ENCODE results near the gene PRKX.
"Not testable (repeated sequence)": the region's sequence is repeated elsewhere in the genome, so short reads cannot be mapped to it uniquely, and the experiment has no call there.

PRKX gene

DNA sequence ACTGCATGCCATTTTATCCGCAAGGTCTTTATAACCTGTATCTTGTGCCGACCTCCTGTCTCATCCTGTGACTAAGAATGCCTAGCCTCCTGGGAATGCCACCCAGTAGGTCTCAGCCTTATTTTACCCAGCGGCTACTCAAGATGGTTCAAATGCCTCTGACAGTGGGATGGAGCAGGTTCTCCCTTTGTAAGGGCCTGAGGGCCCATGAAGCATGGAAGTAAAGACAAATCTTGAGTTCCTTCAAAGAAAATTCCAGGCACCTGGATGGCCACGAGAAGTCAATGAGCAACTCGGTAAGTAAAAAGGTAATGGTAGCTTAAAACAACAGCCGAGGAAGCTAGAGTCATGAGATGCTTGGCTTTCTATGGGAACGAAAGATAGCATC is 19.6 kb upstream of the PRKX start:
- ATAC-seq: no peak
- TF ChIP-seq, protein P1, sequence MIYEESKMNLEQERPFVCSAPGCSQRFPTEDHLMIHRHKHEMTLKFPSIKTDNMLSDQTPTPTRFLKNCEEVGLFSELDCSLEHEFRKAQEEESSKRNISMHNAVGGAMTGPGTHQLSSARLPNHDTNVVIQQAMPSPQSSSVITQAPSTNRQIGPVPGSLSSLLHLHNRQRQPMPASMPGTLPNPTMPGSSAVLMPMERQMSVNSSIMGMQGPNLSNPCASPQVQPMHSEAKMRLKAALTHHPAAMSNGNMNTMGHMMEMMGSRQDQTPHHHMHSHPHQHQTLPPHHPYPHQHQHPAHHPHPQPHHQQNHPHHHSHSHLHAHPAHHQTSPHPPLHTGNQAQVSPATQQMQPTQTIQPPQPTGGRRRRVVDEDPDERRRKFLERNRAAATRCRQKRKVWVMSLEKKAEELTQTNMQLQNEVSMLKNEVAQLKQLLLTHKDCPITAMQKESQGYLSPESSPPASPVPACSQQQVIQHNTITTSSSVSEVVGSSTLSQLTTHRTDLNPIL (CRISPR knock-in tag; IDR thresholded peaks at IDR 0.05; ENCODE audit: low read depth): no peak
- no peak for TF ChIP-seq ZNF70 (CRISPR knock-in tag; IDR thresholded peaks at IDR 0.05)
- no peak for TF ChIP-seq PPARA (CRISPR knock-in tag; IDR thresholded peaks at IDR 0.05; ENCODE audit: borderline replicate concordance)
- TF ChIP-seq GLIS3 (CRISPR knock-in tag; IDR thresholded peaks at IDR 0.05): no peak
- TF ChIP-seq, protein P2, sequence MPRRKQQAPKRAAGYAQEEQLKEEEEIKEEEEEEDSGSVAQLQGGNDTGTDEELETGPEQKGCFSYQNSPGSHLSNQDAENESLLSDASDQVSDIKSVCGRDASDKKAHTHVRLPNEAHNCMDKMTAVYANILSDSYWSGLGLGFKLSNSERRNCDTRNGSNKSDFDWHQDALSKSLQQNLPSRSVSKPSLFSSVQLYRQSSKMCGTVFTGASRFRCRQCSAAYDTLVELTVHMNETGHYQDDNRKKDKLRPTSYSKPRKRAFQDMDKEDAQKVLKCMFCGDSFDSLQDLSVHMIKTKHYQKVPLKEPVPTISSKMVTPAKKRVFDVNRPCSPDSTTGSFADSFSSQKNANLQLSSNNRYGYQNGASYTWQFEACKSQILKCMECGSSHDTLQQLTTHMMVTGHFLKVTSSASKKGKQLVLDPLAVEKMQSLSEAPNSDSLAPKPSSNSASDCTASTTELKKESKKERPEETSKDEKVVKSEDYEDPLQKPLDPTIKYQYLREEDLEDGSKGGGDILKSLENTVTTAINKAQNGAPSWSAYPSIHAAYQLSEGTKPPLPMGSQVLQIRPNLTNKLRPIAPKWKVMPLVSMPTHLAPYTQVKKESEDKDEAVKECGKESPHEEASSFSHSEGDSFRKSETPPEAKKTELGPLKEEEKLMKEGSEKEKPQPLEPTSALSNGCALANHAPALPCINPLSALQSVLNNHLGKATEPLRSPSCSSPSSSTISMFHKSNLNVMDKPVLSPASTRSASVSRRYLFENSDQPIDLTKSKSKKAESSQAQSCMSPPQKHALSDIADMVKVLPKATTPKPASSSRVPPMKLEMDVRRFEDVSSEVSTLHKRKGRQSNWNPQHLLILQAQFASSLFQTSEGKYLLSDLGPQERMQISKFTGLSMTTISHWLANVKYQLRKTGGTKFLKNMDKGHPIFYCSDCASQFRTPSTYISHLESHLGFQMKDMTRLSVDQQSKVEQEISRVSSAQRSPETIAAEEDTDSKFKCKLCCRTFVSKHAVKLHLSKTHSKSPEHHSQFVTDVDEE (CRISPR knock-in tag; IDR thresholded peaks at IDR 0.05): no peak
- TF ChIP-seq ZNF8 (CRISPR knock-in tag; IDR thresholded peaks at IDR 0.05): no peak
- TF ChIP-seq ISL1 (CRISPR knock-in tag; IDR thresholded peaks at IDR 0.05): no peak
- no peak for TF ChIP-seq ZFP30 (CRISPR knock-in tag; IDR thresholded peaks at IDR 0.05)
- TF ChIP-seq, protein P3, sequence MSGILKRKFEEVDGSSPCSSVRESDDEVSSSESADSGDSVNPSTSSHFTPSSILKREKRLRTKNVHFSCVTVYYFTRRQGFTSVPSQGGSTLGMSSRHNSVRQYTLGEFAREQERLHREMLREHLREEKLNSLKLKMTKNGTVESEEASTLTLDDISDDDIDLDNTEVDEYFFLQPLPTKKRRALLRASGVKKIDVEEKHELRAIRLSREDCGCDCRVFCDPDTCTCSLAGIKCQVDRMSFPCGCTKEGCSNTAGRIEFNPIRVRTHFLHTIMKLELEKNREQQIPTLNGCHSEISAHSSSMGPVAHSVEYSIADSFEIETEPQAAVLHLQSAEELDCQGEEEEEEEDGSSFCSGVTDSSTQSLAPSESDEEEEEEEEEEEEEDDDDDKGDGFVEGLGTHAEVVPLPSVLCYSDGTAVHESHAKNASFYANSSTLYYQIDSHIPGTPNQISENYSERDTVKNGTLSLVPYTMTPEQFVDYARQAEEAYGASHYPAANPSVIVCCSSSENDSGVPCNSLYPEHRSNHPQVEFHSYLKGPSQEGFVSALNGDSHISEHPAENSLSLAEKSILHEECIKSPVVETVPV (CRISPR knock-in tag; IDR thresholded peaks at IDR 0.05): no peak
- TF ChIP-seq ZC3H10 (CRISPR knock-in tag; IDR thresholded peaks at IDR 0.05): no peak
- TF ChIP-seq TOX (CRISPR knock-in tag; IDR thresholded peaks at IDR 0.05; ENCODE audit: borderline replicate concordance): no peak
- TF ChIP-seq BACH2 (CRISPR knock-in tag; IDR thresholded peaks at IDR 0.05; ENCODE audit: borderline replicate concordance): no peak
- TF ChIP-seq, protein P4, sequence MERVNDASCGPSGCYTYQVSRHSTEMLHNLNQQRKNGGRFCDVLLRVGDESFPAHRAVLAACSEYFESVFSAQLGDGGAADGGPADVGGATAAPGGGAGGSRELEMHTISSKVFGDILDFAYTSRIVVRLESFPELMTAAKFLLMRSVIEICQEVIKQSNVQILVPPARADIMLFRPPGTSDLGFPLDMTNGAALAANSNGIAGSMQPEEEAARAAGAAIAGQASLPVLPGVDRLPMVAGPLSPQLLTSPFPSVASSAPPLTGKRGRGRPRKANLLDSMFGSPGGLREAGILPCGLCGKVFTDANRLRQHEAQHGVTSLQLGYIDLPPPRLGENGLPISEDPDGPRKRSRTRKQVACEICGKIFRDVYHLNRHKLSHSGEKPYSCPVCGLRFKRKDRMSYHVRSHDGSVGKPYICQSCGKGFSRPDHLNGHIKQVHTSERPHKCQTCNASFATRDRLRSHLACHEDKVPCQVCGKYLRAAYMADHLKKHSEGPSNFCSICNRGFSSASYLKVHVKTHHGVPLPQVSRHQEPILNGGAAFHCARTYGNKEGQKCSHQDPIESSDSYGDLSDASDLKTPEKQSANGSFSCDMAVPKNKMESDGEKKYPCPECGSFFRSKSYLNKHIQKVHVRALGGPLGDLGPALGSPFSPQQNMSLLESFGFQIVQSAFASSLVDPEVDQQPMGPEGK (CRISPR knock-in tag; IDR thresholded peaks at IDR 0.05; ENCODE audit: borderline replicate concordance): no peak
- no peak for TF ChIP-seq ZNF565 (CRISPR knock-in tag; conservative IDR thresholded peaks at IDR 0.05; ENCODE audit: low read depth)
- TF ChIP-seq CSDC2 (CRISPR knock-in tag; IDR thresholded peaks at IDR 0.05): no peak
- TF ChIP-seq, protein P5, sequence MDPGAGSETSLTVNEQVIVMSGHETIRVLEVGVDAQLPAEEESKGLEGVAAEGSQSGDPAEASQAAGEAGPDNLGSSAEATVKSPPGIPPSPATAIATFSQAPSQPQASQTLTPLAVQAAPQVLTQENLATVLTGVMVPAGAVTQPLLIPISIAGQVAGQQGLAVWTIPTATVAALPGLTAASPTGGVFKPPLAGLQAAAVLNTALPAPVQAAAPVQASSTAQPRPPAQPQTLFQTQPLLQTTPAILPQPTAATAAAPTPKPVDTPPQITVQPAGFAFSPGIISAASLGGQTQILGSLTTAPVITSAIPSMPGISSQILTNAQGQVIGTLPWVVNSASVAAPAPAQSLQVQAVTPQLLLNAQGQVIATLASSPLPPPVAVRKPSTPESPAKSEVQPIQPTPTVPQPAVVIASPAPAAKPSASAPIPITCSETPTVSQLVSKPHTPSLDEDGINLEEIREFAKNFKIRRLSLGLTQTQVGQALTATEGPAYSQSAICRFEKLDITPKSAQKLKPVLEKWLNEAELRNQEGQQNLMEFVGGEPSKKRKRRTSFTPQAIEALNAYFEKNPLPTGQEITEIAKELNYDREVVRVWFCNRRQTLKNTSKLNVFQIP (CRISPR knock-in tag; IDR thresholded peaks at IDR 0.05; ENCODE audit: borderline replicate concordance, low read depth): no peak
- no peak for TF ChIP-seq ARNTL (CRISPR knock-in tag; IDR thresholded peaks at IDR 0.05; ENCODE audit: borderline replicate concordance, low read depth)

DNA sequence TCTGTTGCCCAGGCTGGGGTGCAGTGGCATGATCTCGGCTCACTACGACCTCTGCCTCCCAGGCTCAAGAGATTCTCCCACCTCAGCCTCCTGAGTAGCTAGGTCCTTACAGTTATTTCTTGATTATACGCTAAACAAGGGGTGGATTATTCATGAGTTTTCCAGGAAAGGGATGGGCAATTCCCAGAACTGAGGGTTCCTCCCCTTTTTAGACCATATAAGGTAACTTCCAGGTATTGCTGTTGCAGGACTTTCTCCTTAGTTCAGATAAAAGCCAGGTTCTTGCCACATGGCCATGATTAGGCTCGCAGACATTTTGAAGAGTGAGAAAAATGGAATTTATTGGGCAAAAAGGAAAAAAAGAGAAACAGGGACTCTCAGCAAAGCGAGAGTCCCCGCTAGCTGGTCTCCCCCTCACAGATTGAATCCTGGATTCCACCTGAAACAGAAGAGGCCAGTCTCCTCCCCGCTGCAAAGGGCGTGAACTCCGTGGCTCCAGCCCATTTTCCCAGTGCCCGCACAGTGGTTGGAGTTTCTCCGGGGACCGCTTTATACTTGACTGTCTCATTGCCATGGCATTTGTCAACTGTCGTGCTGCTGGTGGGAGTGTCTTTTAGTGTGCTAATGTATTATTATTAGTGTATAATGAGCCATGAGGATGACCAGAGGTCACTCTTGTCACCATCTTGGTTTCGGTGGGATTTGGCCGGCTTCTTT is 19.0 kb upstream of the PRKX start:
- not testable (repeated sequence) for ATAC-seq

DNA sequence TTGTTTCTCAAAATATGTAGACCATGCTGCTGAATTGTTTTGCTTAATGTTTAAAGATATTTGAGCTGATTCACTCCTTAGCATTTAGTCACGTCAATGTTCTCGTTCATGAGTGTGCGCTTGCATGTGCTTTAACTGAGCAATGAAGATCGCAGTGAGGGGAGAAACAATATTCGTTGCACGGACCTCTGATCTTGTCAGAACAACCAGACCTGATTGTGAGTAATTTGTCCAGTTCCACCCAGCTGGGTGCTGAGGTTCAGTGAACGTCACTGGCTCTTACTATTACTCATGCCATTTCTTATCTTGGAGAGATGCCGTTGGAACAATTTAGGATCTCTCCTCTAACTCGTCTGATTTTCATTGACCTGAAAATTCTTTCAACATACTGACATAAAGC is 15.0 kb upstream of the PRKX start:
- ATAC-seq: no peak
- TF ChIP-seq SNAI2 (CRISPR knock-in tag; IDR thresholded peaks at IDR 0.05) (no peak), ZC3H10 (CRISPR knock-in tag; IDR thresholded peaks at IDR 0.05) (no peak), ARNTL (CRISPR knock-in tag; IDR thresholded peaks at IDR 0.05; ENCODE audit: borderline replicate concordance, low read depth) (no peak), ZFP3 (CRISPR knock-in tag; IDR thresholded peaks at IDR 0.05) (no peak), OSR1 (CRISPR knock-in tag; IDR thresholded peaks at IDR 0.05) (no peak), GLIS3 (CRISPR knock-in tag; IDR thresholded peaks at IDR 0.05) (no peak), ESRRG (CRISPR knock-in tag; IDR thresholded peaks at IDR 0.05) (no peak), RARB (CRISPR knock-in tag; IDR thresholded peaks at IDR 0.05) (no peak), CSDC2 (CRISPR knock-in tag; IDR thresholded peaks at IDR 0.05) (no peak), ZNF70 (CRISPR knock-in tag; IDR thresholded peaks at IDR 0.05) (no peak)
- TF ChIP-seq, protein P1 (CRISPR knock-in tag; IDR thresholded peaks at IDR 0.05; ENCODE audit: low read depth): no peak
- TF ChIP-seq, protein P5 (CRISPR knock-in tag; IDR thresholded peaks at IDR 0.05; ENCODE audit: borderline replicate concordance, low read depth): no peak
- TF ChIP-seq, protein P4 (CRISPR knock-in tag; IDR thresholded peaks at IDR 0.05; ENCODE audit: borderline replicate concordance): no peak

DNA sequence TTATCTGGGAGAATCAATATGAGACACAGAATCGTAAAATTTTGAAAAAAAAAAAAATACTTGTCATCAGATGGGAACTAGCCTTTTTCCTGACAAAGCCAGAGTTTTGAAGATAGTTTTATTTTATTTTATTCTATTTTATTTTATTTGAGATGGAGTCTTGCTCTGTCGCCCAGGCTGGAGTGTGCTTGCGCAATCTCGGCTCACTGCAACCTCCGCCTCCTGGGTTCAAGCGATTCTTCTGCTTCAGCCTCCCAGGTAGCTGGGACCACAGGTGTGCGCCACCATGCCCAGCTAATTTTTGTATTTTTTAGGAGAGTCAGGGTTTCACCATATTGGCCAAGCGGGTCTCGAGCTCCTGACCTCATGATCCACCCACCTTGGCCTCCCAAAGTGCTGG is 10.0 kb upstream of the PRKX start:
- not testable (repeated sequence) for ATAC-seq
